HepG2 (cell line): ENCODE data around the gene RERE. TPM values are rescaled to one million over a fixed set of nuclear protein-coding genes. Genes with fewer than 3 reads are reported as not detected.
A peak's percentile ranks its signal among the peaks of the same experiment; 100 is the strongest.

Experiments used
- ATF7-NPFF ChIP-seq: sonication (generic); formaldehyde crosslinking; IDR thresholded peaks from 2 replicates; pipeline ENCODE4 v1.8.1; 2023; ENCODE audit warnings: mild to moderate bottlenecking, low read depth, missing genetic modification reagents, moderate library complexity
- ERF ChIP-seq: IDR thresholded peaks from 2 replicates; pipeline ENCODE4 v1.6.1; 2018; ENCODE audit warnings: missing biosample characterization, missing genetic modification reagents
- ESRRA ChIP-seq: sonication (generic); formaldehyde crosslinking; IDR thresholded peaks from 2 replicates; pipeline ENCODE4 v1.5.1; 2020; ENCODE audit warnings: mild to moderate bottlenecking, low read depth, missing genetic modification reagents
- EZH2 ChIP-seq: conservative IDR thresholded peaks from 2 replicates; pipeline ENCODE4 v1.6.1; 2012; ENCODE audit warnings: mild to moderate bottlenecking, low read depth, low read length, moderate library complexity
- GLI4 ChIP-seq: sonication (generic); formaldehyde crosslinking; IDR thresholded peaks from 2 replicates; pipeline ENCODE4 v1.5.1; 2020; ENCODE audit warnings: missing genetic modification reagents, mild to moderate bottlenecking, moderate library complexity, borderline replicate concordance
- HDAC6 ChIP-seq: fragments of 200-600 bp; sonication (generic); IDR thresholded peaks from 2 replicates; pipeline ENCODE4 v1.7.0; 2017; ENCODE audit warnings: mild to moderate bottlenecking, antibody characterized with exemption, low read length, low read depth
- IKZF4 ChIP-seq: sonication (generic); formaldehyde crosslinking; IDR thresholded peaks from 2 replicates; pipeline ENCODE4 v1.5.1; 2020; ENCODE audit warnings: borderline replicate concordance, mild to moderate bottlenecking, low read depth, missing genetic modification reagents; ENCODE audit errors: not compliant biosample characterization
- NCOA1 ChIP-seq: sonication (generic); formaldehyde crosslinking; IDR thresholded peaks from 2 replicates; pipeline ENCODE4 v1.9.0; 2021; ENCODE audit warnings: missing genetic modification reagents
- NFIC ChIP-seq: IDR thresholded peaks from 2 replicates; pipeline ENCODE4 v1.6.1; 2012; ENCODE audit warnings: mild to moderate bottlenecking, low read length, inconsistent platforms
- POLR2AphosphoS2 ChIP-seq: IDR thresholded peaks from 2 replicates; pipeline ENCODE4 v1.6.1; 2011; ENCODE audit warnings: low read depth, low read length, improper control_type of control experiment
- RFX1 ChIP-seq: fragments of 450-650 bp; IDR thresholded peaks from 2 replicates; pipeline ENCODE4 v1.6.1; 2017
- RXRA ChIP-seq: sonication (generic); formaldehyde crosslinking; IDR thresholded peaks from 2 replicates; pipeline ENCODE4 v1.5.1; 2020; ENCODE audit warnings: missing genetic modification reagents
- SCMH1 ChIP-seq: sonication (generic); formaldehyde crosslinking; IDR thresholded peaks from 2 replicates; pipeline ENCODE4 v1.9.0; 2021; ENCODE audit warnings: missing genetic modification reagents, mild to moderate bottlenecking, borderline replicate concordance
- polyA plus RNA-seq, 8 experiments: library from polyadenylated mRNA; depleted of rRNA in 3 of 8; stranded (reverse) in 7 of 8; unstranded in 1 of 8; fragments of >200 nt; fragmentation: Illumina TruSeq in 4 of 8; extraction: Trizol in 4 of 8; gene quantifications; 2 replicates each; pipeline versions ENCODE4 v1.2.1 to v1.2.3, GENCODE V29; 2011 to 2016; ENCODE audit warnings: low read depth in 4 of 8, missing spikeins in 1 of 8, mixed read lengths in 1 of 8; ENCODE audit not compliant: insufficient read depth in 1 of 8
- total RNA-seq, 5 experiments: library from RNA; depleted of rRNA; stranded (reverse); fragments of >200 nt; fragmentation: Illumina TruSeq; extraction: Trizol; gene quantifications; 2 replicates each; pipeline ENCODE4 v1.2.3, GENCODE V29; 2016; ENCODE audit warnings: low read depth in 1 of 5
- TF ChIP-seq, protein P1 (sequence below): sonication (generic); formaldehyde crosslinking; IDR thresholded peaks from 2 replicates; pipeline ENCODE4 v1.5.1; 2020; ENCODE audit warnings: missing genetic modification reagents, mild to moderate bottlenecking, borderline replicate concordance
- TF ChIP-seq, protein P2 (sequence below): sonication (generic); formaldehyde crosslinking; IDR thresholded peaks from 2 replicates; pipeline ENCODE4 v1.5.1; 2020; ENCODE audit warnings: mild to moderate bottlenecking, moderate library complexity, missing genetic modification reagents
- TF ChIP-seq, protein P3 (sequence below): sonication (generic); formaldehyde crosslinking; IDR thresholded peaks from one replicate; pipeline ENCODE4 v1.5.1; 2020; ENCODE audit warnings: mild to moderate bottlenecking, missing genetic modification reagents; ENCODE audit errors: not compliant biosample characterization

RERE gene
- total and polyA plus RNA-seq, 2 of the 13 experiments (the other 11 are each of a cell fraction or from before 2014, with no cell fraction given): 18.3 to 21.9 TPM

DNA sequence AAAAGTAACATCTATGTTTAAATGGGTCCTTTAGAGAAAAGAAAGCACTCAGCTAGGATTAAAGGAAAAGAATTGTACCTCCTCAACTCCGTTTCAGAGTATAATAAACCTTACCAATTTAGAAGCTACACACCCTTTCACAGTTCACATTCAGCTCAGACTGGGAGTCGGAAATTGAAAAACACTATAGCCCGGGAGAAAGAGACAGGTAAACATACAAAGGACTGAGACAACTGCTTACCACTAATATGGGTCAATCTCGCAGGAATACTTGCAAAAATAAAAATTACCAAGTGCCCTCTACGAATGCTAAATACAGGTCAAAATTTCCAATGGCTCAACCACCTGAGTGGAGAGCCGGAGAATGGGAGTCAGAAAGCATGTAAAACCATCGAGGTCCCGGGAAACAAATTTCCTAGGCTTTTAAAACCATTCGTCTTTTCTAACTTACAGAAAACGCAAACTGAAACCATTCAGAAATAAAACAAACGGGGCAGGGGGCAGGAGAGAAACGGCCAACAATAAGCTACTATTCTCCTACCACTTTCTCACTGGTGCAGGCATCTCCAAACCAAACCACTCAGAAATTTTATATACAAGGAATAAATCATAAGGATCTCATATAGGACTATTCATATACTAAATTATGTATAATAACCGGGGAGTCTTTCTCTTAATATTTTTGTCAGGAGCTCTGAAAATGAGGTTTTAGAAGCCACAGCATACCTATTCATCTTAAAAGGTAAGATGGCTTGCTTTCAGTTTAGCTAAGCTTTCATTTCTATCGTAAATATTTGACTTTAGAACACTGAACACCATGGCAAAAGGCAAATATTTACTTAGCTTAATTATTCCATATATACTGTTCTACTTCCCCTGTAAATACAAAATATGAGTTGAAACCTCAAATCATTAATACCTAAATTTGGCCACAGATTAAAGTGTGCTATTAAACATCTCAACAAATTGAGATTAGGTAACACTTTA, 136.5 kb downstream of the RERE start (continued):
- TF ChIP-seq, protein P1, sequence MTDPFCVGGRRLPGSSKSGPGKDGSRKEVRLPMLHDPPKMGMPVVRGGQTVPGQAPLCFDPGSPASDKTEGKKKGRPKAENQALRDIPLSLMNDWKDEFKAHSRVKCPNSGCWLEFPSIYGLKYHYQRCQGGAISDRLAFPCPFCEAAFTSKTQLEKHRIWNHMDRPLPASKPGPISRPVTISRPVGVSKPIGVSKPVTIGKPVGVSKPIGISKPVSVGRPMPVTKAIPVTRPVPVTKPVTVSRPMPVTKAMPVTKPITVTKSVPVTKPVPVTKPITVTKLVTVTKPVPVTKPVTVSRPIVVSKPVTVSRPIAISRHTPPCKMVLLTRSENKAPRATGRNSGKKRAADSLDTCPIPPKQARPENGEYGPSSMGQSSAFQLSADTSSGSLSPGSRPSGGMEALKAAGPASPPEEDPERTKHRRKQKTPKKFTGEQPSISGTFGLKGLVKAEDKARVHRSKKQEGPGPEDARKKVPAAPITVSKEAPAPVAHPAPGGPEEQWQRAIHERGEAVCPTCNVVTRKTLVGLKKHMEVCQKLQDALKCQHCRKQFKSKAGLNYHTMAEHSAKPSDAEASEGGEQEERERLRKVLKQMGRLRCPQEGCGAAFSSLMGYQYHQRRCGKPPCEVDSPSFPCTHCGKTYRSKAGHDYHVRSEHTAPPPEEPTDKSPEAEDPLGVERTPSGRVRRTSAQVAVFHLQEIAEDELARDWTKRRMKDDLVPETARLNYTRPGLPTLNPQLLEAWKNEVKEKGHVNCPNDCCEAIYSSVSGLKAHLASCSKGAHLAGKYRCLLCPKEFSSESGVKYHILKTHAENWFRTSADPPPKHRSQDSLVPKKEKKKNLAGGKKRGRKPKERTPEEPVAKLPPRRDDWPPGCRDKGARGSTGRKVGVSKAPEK (CRISPR knock-in tag): no peak
- no peak for TF ChIP-seq SCMH1 (CRISPR knock-in tag)
- TF ChIP-seq NCOA1: no peak
- no peak for TF ChIP-seq IKZF4 (CRISPR knock-in tag)
- no peak for TF ChIP-seq ERF (CRISPR knock-in tag)
- TF ChIP-seq GLI4 (CRISPR knock-in tag): no peak
- TF ChIP-seq POLR2AphosphoS2: no peak
- no peak for TF ChIP-seq RXRA (CRISPR knock-in tag)
- no peak for TF ChIP-seq RFX1
- TF ChIP-seq ATF7-NPFF (CRISPR knock-in tag): no peak
- TF ChIP-seq HDAC6: no peak
- TF ChIP-seq, protein P2, sequence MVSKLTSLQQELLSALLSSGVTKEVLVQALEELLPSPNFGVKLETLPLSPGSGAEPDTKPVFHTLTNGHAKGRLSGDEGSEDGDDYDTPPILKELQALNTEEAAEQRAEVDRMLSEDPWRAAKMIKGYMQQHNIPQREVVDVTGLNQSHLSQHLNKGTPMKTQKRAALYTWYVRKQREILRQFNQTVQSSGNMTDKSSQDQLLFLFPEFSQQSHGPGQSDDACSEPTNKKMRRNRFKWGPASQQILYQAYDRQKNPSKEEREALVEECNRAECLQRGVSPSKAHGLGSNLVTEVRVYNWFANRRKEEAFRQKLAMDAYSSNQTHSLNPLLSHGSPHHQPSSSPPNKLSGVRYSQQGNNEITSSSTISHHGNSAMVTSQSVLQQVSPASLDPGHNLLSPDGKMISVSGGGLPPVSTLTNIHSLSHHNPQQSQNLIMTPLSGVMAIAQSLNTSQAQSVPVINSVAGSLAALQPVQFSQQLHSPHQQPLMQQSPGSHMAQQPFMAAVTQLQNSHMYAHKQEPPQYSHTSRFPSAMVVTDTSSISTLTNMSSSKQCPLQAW (CRISPR knock-in tag): no peak
- TF ChIP-seq NFIC: peak; percentile 57; the same call in 1 of the 2 replicates
- TF ChIP-seq, protein P3, sequence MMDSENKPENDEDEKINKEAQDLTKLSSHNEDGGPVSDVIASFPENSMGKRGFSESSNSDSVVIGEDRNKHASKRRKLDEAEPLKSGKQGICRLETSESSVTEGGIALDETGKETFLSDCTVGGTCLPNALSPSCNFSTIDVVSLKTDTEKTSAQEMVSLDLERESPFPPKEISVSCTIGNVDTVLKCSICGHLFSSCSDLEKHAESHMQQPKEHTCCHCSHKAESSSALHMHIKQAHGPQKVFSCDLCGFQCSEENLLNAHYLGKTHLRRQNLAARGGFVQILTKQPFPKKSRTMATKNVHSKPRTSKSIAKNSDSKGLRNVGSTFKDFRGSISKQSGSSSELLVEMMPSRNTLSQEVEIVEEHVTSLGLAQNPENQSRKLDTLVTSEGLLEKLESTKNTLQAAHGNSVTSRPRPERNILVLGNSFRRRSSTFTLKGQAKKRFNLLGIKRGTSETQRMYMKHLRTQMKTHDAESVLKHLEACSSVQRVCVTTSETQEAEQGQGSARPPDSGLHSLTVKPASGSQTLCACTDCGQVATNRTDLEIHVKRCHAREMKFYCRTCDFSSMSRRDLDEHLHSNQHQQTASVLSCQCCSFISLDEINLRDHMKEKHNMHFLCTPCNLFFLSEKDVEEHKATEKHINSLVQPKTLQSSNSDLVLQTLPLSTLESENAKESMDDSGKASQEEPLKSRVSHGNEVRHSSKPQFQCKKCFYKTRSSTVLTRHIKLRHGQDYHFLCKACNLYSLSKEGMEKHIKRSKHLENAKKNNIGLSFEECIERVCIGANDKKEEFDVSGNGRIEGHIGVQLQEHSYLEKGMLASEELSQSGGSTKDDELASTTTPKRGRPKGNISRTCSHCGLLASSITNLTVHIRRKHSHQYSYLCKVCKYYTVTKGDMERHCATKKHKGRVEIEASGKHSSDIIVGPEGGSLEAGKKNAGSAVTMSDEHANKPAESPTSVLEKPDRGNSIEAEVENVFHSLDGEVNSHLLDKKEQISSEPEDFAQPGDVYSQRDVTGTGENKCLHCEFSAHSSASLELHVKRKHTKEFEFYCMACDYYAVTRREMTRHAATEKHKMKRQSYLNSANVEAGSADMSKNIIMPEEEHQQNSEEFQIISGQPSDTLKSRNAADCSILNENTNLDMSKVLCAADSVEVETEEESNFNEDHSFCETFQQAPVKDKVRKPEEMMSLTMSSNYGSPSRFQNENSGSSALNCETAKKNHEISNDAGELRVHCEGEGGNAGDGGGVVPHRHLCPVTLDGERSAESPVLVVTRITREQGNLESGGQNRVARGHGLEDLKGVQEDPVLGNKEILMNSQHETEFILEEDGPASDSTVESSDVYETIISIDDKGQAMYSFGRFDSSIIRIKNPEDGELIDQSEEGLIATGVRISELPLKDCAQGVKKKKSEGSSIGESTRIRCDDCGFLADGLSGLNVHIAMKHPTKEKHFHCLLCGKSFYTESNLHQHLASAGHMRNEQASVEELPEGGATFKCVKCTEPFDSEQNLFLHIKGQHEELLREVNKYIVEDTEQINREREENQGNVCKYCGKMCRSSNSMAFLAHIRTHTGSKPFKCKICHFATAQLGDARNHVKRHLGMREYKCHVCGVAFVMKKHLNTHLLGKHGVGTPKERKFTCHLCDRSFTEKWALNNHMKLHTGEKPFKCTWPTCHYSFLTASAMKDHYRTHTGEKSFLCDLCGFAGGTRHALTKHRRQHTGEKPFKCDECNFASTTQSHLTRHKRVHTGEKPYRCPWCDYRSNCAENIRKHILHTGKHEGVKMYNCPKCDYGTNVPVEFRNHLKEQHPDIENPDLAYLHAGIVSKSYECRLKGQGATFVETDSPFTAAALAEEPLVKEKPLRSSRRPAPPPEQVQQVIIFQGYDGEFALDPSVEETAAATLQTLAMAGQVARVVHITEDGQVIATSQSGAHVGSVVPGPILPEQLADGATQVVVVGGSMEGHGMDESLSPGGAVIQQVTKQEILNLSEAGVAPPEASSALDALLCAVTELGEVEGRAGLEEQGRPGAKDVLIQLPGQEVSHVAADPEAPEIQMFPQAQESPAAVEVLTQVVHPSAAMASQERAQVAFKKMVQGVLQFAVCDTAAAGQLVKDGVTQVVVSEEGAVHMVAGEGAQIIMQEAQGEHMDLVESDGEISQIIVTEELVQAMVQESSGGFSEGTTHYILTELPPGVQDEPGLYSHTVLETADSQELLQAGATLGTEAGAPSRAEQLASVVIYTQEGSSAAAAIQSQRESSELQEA (CRISPR knock-in tag): no peak
- no peak for TF ChIP-seq ESRRA (CRISPR knock-in tag)
- TF ChIP-seq EZH2: no peak
